ENCODE measurements around the gene ACVR1. TPM values are rescaled to one million over a fixed set of nuclear protein-coding genes. Genes with fewer than 3 reads are reported as not detected.

The ACVR1 gene
- total and polyA plus RNA-seq, 8 donors: 27.3 to 37.7 (median 31.8) TPM

DNA sequence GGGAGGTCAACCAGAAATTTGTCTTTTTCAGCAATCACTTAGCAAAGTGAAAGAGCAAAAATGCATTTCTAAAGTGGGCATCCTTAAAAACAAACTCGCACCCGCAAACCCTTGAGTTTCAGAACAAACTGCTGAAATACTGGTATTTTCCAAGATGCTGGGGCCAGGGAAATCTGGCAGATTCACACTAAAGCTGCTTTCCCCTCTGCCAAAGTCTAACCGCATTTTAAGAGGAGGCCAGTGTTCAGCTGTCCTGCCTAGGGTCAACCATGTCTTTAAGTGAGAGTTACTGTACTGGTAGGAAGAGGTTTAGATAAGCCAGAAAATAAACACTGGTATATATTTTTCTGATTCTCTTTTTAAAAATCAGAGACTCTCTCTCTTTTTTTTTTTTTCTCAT, 55.9 kb downstream of the ACVR1 start:
- Histone ChIP-seq H3K36me3 (peaks cover 0 to 22% of the 10 kb centered on the region in 2 donors), H3K4me1 (peaks cover 0 to 16% of the 10 kb centered on the region in 2 donors), H3K4me3 (no peak overlapping the region), H3K27ac (no peak overlapping the region), H3K9me3 (no peaks in the 10 kb centered on the region), H3K27me3 (no peaks in the 10 kb centered on the region)
- intact Hi-C loops (cut with DNase I): no loop called here
- DNase-seq: no peak
- TF ChIP-seq, protein P1, sequence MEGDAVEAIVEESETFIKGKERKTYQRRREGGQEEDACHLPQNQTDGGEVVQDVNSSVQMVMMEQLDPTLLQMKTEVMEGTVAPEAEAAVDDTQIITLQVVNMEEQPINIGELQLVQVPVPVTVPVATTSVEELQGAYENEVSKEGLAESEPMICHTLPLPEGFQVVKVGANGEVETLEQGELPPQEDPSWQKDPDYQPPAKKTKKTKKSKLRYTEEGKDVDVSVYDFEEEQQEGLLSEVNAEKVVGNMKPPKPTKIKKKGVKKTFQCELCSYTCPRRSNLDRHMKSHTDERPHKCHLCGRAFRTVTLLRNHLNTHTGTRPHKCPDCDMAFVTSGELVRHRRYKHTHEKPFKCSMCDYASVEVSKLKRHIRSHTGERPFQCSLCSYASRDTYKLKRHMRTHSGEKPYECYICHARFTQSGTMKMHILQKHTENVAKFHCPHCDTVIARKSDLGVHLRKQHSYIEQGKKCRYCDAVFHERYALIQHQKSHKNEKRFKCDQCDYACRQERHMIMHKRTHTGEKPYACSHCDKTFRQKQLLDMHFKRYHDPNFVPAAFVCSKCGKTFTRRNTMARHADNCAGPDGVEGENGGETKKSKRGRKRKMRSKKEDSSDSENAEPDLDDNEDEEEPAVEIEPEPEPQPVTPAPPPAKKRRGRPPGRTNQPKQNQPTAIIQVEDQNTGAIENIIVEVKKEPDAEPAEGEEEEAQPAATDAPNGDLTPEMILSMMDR (IDR thresholded peaks at IDR 0.05): no peak
- peak; percentile 40 for ATAC-seq

DNA sequence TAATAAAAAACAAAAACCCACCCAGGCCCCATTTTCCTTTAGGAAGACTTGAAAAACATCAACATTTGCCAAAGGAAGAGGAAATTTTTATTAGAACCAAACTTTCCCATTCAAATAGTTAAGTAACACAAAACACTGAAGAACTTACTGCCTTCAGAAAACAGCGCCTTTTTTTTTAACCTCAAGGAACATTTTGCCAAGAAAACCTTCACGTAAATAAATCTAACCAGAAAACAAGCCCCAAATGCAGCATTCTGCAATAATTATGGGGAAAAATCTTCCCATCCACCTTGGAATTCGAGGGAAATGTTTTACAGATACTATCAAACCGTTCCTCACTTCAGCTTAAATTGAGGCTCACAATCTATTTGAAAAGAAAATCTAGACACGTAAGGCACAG, 56.4 kb downstream of the ACVR1 start:
- Histone ChIP-seq H3K4me3 (no peak overlapping the region), H3K27me3 (no peaks in the 10 kb centered on the region), H3K9me3 (no peaks in the 10 kb centered on the region), H3K36me3 (peaks cover 0 to 22% of the 10 kb centered on the region in 2 donors), H3K27ac (no peak overlapping the region), H3K4me1 (peaks cover 0 to 11% of the 10 kb centered on the region in 2 donors)
- intact Hi-C loops (cut with DNase I): no loop called here
- ATAC-seq (no peak), DNase-seq (no peak)
- TF ChIP-seq, protein P1 (IDR thresholded peaks at IDR 0.05): no peak

DNA sequence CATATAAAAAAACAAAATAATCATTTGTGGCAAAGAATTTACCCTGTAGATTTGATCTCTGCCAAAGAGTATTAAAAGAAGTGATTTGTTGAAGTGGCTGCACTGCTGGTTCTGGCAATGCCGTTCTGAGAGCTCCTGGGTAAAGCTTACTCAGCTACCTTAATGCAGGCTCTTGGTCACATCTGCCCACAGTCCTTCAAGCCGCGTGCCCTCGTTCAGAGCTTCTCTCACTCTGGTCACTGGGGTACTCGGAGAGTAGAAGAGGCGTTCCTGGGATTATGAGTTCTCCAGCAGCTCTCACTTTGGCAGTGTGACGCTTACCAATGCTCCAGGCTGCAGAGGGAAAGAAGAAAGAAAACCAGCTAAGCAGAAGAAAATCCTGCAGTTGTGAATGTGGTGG, 57.9 kb downstream of the ACVR1 start:
- Histone ChIP-seq H3K27me3 (no peaks in the 10 kb centered on the region), H3K4me1 (peaks cover 0 to 8% of the 10 kb centered on the region in 2 donors), H3K9me3 (no peaks in the 10 kb centered on the region), H3K36me3 (peaks cover 0 to 22% of the 10 kb centered on the region in 2 donors), H3K4me3 (no peak overlapping the region), H3K27ac (no peak overlapping the region)
- intact Hi-C loops (cut with DNase I): no loop called here
- DNase-seq (no peak), ATAC-seq (no peak)
- TF ChIP-seq, protein P1 (IDR thresholded peaks at IDR 0.05): no peak

DNA sequence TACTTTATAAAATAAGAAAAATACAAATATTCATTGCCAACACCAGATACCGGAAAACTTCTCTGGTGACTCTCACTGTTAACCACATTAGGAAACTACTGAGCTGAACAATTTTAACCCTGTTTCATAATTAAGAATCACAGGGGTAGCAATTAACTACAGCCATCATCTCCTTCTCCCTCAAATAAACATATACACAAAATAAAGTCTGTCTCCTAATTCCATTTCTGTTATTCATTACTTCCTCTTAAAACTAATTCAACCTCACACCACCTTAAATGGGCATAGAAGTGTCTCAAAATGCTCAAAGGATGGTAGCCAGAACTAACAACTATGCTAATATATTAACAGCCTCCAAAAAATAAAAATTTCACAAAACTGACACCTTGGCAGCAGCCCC, 60.7 kb downstream of the ACVR1 start:
- peaks cover 0 to 22% of the 10 kb centered on the region in 2 donors for H3K36me3 ChIP-seq
- ATAC-seq (no peak), DNase-seq (no peak)
- TF ChIP-seq, protein P1 (IDR thresholded peaks at IDR 0.05): no peak
- H3K9me3 ChIP-seq: no peaks in the 10 kb centered on the region
- no peaks in the 10 kb centered on the region for H3K4me1 ChIP-seq
- intact Hi-C loops (cut with DNase I): no loop called here
- H3K27ac ChIP-seq: no peak overlapping the region
- H3K27me3 ChIP-seq: no peaks in the 10 kb centered on the region
- no peak overlapping the region for H3K4me3 ChIP-seq

DNA sequence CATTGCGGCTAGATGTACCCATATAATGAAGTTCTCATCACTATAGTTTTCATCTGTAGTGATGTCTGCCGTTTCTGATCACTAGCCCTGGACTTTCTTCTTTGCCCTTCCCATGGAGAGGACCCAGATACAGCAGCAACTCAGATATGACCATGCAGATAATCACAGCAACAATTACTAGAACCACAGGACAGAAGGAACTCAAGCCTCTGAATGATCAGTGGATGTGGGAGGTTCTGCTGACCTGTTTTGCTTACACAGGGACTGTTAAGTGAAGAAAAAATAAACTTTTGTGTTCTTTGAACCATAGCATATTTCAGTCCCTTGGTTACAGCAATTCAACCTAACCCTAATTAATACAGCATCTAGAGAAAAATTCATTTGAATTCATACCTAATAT, 62.7 kb downstream of the ACVR1 start:
- no peak for ATAC-seq
- TF ChIP-seq, protein P1 (IDR thresholded peaks at IDR 0.05): no peak
- intact Hi-C loops (cut with DNase I): no loop called here
- no peaks in the 10 kb centered on the region for H3K27me3 ChIP-seq
- no peak overlapping the region for H3K4me3 ChIP-seq
- no peaks in the 10 kb centered on the region for H3K4me1 ChIP-seq
- no peak for DNase-seq
- no peaks in the 10 kb centered on the region for H3K9me3 ChIP-seq
- peaks cover 0 to 22% of the 10 kb centered on the region in 2 donors for H3K36me3 ChIP-seq
- no peak overlapping the region for H3K27ac ChIP-seq
